EL (cell line): ENCODE data around the gene MMP23B.
"Not testable (repeated sequence)": the region's sequence is repeated elsewhere in the genome, so short reads cannot be mapped to it uniquely, and the experiment has no call there.

ENCODE experiments used
- DNase-seq: peaks from one replicate; pipeline ENCODE4 v3.0.0-alpha.2; 2016

The MMP23B gene

DNA sequence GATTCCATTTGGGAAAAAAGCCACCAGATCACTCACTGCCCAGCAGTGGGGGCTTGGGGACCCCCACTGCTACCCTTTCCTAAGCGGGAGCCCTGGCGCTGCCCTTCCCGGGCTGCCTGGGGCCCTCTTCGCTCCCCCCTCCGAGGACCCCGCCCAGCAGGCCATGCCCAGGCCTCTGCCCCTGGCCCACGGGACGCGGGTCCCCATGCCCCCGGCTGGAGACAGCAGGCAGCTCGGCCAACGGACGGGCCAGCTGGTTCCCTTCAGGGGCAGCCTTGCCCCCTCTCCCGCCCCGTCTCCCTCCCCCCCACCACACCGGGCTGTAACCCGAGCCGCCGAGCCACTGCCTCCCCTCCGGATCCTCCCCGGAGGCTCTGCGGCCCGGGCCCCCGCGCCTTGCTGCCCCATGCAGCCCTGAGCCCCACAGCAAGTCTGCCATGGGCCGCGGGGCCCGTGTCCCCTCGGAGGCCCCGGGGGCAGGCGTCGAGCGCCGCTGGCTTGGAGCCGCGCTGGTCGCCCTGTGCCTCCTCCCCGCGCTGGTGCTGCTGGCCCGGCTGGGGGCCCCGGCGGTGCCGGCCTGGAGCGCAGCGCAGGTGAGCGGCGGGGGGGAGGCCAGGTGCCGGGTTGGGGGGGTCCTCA lies at the start of gene MMP23B:
Gene MMP23B, plus strand, starts transcription at position 392 of the 639 bp plus-strand sequence. Its CDS starts 46 bp downstream, at position 438.
- no peak for DNase-seq

DNA sequence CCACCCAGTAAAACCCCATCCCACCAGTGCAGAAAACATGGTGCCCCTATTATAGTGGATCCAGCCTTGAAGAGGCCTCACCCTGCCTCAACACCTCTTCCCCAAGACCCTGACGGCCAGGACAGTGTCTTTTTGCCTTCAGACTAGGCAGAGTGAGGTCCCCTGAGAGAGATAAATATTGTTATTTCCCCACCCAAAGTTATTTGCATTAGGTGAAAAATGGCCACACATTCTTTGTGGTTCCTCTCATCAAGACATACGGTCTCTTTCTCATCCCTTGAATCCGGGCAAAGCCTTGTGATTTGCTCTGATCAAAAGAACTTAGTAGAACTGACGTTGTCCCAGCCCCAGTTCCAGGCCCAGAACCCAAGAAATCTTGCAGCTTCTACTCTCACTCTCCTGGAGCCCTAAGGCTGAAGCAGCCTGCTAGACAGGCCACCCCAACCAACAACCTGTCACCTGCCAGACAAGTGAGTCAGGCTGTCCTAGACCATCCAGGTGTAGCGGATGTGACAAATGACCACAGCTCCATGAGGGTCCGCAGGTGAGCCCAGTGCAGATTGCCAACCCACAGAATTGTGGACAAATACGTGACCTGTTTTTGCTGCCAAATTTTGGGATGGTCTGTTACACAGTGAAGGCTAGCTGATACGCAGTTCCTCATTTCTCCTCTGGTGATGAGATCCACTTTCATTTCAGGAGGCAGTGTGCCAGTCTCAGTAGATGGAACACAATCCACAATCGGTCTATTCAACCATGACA lies 49.2 kb upstream of the MMP23B start:
- no peak for DNase-seq

DNA sequence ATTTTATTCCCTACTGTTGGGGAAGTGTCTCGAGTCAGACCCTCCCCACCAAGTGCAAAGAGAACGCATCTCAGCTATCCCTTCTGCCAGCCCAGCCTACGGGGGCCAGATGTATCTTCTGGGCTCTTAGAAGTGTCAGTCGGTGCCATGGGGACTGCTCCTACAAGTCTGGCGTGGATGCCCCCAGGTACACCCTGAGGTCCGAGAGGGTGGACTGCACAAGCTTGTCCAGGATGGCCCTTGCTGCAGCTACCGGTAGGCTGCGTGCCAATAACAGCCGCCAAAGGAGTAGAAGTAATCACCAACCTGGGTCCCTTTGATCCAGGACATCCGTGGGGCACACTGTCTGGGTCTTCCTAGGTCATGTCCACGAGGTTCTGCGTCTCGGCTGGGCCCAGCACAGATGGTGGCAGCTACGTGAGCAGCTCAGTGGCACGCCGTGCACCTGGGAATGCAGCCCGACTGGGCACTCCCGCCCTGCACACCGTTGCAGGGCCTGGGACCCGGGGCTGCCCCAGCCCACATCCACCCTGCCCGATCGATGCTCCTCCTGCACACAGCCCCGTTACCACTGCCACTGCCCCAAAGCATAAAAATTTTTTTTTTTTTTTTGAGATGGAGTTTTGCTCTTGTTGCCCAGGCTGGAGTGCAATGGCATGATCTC lies 48.5 kb upstream of the MMP23B start:
- no peak for DNase-seq

DNA sequence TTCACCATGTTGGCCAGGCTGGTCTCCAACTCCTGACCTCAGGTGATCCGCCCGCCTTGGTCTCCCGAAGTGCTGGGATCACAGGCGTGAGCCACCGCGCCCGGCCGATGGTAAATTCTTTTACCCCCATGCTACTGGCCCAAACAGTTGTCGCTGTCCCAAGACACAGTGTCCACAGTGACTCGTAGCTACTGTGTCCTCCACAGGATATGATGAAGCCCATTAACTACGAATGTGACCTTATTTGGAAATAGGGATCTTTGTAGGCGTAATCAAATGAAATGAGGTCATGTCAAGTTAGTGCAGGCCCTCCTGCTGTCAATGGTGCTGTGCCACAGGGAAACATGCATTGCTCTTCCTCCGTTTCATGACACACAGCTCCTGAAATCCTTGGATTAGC lies 40.5 kb upstream of the MMP23B start:
- DNase-seq: peak; percentile 31

DNA sequence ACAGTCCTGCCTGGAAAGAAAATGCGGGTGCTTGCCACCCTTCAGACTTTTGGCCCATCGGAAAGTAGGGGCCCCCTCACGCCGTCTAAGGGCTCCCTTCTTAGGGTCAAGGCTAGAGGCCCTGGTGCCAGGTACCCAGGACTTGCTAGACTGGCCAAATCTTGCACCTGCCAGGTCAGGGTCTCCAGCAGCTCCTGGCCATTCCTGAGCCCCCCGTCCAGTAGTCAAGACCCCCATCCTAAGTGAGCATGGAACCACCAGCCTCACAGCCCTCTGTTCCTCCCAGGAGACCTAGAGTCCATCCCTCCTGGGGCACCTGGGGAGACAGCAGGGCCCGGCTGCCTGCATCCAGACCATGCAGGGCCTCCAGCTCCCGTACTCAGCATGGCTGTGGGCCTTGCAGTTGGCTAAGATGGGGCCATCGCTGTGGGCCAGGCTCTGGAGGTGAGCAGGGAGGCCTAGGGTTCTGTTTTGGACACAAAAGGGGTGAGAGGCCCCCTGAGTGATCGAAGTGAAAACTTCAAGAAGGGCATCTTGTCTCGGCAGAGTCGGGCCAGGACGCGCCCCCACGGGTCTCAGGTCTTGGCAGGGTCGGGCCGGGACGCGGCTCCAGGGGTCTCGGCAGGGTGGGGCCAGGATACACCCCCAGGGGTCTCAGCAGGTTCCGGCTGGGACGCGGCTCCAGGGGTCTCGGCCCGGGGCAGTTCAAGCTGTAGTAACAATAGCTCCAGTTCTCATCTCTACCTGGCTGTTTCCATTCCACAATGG lies 38.0 kb upstream of the MMP23B start:
- DNase-seq: no peak

DNA sequence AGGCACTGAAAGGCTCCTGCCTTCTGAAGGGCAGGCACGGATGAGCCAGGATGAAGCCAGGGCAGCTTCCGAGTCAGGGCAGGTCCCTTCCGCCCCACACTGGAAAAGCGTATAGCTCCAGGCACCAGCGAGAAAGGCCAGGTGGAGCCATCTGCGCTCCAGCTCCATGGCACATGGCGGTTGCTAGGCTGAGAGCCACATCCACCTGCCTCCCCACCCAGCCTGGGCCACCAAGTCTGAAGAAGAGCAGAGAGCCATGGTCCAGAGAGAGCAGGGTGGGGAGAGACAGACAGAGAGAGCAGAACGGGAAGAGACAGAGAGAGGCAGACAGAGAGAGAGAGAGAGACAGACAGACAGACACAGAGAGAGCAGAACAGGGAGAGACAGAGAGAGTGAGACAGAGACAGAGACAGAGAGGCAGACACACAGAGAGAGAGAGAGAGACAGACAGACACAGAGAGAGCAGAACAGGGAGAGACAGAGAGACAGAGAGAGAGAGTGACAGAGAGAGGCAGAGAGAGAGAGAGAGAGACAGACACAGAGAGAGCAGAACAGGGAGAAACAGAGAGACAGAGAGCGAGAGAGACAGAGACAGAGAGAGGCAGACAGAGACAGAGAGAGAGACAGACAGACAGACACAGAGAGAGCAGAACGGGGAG lies 37.2 kb upstream of the MMP23B start:
- no peak for DNase-seq

DNA sequence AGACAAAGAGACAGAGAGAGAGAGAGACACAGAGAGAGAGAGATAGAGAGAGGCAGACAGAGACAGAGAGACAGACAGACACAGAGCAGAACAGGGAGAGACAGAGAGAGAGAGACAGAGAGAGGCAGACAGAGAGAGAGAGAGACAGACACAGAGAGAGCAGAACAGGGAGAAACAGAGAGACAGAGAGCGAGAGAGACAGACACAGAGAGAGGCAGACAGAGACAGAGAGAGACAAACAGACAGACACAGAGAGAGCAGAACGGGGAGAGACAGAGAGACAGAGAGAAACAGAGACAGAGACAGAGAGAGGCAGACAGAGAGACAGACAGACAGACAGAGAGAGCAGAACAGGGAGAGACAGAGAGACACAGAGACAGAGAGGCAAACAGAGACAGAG lies 36.6 kb upstream of the MMP23B start:
- not testable (repeated sequence) for DNase-seq

DNA sequence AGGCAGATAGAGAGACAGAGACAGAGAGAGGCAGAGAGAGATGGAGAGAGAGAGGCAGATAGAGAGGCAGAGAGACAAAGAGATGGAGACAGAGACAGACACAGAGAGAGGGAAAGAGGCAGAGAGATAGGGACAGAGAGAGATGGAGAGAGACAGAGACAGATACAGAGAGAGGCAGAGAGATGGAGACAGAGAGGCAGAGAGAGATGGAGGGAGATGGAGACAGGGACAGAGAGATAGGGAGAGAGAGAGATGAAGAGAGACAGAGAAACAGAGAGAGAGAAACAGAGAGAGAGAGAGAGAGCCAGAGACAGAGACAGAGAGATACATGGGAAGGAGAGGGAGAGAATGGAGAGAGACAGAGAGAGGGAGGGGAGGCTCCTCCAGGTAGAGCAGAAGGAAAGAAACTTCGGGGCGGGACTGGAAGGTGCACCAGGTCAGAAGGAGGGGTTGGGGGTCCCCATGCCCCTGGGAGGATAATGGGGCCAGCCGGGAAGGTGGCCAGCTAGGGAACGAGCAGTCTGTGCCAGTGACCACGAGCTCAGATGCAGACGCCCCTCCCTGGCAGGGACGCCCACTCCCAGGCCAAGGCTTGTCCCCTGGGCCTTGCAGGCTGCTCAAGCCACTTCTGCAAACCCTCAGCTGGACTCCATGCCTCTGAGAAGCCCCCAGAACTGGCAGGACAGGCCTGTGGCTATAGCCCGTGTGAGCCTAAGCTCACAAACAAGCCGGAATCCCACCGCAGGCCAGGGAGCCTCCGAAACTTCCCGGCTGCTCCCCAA lies 35.3 kb upstream of the MMP23B start:
- DNase-seq: no peak

DNA sequence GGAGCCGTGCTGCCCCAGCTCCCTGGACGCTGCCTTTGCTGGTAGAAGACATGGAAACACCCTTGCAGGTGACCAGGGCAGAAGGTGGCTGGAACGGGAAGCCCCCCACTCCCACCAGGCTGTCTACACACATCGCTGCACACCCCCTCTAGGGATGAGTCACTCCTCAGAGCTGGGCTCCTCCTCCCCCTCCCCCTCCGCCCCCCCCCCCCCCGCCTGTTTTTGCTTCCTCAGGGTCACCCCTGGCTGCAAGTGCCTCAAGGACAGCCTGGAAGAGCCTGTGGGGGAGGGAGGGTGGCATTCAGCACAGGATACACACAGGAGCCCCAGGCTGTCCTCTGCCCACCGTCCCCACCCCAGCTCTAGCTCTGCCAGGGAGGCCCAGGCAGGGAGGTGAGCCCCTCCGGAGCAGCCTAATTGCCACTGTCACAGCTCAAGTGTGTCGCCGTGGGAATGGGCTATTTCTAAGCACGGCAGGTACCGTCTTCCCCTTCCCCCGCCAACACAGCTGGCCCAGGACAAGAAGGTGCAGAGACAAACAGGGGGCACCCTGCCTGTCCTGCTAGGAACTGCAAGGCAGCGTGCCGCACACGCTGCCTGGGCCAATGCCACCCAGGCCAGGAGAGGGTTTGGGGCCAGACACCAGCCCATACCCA lies 34.6 kb upstream of the MMP23B start:
- no peak for DNase-seq

DNA sequence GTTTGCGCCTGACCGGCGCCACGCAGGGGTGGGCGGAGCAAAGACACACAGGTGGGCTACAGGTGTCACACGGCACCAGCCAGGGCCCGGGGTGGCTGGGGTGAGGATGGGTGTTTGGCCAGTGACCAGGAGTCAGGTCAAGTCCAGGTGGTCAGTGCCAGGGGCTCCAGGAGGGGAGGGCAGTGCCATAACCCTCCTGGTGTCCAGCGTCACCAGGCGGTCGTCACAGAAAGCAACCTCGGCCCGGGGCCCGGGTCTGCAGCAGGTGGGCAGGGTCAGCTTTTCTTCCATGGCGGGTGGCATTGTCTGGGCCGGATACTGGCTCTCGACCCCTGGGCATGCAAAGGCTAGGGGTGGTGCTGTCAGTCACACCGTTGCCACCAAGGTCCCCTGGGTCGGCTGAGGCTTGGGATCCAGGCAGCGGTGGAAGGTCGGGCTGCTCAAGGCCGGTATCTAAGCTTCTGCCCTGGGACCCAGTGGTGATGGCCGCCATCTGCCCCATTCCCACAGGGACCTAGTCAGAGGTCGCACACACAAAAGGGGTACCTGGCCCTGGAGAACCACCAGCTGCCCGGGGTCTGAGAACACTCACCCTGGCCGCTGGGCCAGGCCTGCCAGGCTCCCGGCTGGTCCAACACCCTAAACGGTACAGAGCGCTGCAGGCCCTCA lies 33.8 kb upstream of the MMP23B start:
- DNase-seq: no peak

DNA sequence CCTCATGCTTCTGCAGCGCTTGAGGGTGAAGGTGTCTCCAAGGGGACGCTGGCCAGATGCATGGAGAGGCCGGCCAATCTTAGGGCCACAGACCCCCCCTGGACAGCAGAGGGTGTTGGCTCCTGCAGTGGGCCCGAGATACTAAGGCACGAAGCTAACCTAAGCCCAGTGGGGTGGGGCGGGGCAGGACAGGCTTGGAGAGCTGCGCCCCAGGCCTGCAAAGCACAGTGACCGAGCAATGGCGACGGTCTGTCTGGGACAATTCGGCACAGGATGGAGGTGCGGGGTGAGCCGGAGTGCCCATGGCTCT lies 33.3 kb upstream of the MMP23B start:
- DNase-seq: no peak

DNA sequence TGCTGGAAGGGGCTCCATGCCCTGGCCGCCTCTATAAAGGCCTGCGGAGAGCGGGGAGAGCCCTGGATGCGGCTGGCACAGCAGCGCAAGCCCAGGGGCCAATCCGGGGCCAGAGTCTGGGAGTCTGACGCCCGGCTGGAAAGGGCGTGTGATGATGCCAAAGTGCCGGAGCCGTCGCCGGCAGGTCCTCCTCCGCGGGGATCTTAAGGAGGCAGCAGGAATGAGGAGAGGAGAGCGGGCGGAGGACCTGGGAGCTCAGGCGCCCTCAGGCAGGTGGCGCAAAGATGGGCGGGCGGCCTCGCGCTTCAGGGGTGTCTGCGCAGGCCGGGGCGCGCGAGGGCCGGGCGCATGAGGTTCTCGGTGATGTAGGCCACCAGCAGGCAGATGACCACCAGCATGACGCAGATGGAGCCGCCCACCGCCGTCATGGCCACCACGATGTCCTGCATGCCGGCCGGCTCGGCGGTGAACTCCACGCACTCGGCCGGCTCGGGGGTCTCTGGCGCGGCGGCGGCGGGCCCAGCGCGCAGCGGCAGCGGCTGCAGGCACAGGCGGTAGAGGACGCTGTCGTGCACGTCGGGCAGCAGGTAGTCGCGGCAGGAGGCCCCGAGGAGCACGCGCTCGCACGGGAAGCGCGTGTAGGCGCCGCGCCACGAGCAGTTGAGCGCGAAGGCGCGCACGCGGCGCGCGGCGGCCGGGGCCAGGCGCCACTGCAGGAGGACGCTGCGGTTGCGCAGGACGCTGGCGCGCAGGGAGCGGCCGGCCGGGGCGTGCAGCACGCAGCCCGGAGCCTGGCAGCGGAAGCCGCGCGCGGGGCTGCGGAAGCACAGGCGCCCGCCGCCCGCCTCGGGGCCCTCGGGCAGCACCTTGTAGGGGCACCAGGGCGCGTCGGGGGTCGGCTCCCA lies 32.7 kb upstream of the MMP23B start:
- DNase-seq: peak; percentile 41

DNA sequence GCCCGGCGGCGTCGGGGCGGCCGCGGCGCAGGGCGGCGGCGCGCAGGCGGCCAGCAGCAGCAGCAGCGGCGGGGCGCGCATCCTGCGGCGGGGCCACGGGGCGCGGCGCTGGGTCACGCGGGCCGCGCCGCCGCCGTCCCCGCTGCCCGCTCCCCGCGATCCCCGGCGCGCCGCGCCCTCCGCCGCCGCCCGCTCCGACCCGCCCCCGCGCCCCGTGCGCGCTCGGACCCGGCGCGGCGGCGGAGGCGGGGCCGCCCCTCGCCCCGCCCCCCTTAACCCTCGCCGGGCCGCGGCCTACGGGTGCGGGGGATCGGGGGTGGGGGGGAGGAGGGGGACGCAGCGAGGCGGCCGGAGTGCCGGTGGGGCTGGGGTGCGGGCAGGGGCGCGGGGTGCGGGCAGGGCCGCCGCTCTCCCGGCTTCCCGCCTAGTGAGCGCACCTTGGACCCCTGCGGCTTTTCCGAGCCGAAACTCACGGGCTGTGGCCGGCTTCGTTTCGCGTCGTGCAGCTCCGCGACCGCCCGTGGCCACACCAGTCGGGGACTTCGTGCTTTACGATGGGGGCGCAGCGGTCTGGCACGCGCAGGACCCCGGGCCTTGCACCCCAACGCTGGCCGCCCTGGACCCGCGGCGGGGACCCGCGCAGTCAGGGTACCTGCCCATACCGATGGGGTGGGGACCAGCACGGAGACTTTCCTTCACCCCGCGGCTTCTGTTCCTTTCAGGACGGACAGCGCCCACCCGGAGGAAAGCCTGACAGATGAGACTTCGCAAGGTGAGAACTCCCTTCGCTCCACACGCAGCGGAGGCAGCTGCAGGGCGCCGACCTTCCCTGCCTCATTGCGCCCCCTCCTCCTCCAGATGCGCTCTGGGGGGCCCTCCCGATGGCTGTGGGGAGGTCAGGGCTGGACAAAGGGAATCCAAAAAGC lies 31.8 kb upstream of the MMP23B start, which contains the start of gene FNDC10:
Gene FNDC10, minus strand, starts transcription at position 201 of the 926 bp plus-strand sequence. Its CDS starts 120 bp downstream, at position 81.
- DNase-seq: no peak

DNA sequence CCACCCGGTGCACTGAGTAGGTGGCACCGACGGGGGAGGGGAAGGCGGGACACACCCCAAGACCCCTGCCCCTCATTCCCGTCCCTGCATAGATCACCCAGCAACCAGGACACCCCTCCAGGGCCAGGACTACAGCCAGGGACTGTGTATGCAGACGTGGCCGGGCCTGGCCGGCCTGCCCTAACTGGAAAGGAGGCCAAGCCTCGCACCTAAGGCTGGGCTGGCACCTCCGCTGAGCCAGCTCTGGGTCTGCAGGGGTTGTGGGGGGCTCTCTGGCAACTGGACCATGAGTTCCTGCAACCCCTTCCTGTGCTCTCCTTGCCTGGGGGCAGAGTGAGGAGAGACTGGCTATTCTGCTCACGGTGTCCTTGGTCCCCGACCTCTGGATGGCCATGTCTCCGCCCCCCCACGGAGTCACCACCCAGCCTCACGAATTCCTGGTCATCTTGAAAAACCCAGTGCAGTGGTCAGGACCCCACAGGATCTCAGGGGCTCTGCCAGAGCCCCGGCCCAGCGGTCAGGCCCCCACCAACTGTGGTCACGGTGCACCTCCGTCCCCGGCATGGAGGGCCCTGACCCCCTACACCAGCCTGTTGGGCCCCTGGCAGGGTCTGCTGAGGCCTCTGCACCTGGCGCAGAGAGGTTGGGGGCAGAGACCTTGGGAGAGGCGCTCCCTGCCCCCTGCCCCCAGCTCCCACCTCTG lies 31.0 kb upstream of the MMP23B start:
- no peak for DNase-seq

DNA sequence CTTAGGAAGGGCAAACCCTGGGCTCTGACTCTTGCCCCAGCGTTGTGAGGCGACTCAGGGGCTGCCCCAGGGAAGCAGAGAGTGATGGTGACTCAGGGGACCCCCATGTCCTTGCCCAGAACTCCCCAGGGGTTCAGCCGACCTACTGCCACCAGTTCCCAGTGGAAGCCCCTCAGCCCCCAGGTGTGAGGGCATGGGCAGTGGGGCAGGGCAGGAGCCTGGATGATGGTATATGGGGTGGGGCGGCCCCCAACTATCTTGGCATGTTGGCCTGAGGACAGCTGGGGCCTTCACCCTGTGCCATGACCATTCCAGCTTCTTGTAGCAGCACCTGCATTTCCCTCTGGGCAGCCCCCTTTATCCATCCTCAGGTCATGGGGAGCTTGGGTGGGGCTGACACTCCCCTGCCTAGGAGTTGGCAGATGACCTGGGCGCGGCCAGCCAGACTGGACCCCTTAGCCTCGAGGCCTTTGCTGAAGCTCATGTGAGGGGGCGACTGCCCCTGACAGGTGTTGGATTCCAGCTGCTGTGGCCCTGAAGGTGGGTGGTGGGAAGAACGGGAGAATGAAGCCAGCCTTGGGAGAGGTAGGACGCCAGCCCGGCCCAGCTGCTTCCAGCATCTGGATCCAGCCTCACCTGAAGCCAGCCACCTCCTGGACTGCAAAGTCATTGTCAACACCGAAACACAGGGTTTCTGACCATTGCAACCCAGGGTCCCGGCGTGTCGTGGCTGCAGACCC lies 30.2 kb upstream of the MMP23B start:
- DNase-seq: no peak

DNA sequence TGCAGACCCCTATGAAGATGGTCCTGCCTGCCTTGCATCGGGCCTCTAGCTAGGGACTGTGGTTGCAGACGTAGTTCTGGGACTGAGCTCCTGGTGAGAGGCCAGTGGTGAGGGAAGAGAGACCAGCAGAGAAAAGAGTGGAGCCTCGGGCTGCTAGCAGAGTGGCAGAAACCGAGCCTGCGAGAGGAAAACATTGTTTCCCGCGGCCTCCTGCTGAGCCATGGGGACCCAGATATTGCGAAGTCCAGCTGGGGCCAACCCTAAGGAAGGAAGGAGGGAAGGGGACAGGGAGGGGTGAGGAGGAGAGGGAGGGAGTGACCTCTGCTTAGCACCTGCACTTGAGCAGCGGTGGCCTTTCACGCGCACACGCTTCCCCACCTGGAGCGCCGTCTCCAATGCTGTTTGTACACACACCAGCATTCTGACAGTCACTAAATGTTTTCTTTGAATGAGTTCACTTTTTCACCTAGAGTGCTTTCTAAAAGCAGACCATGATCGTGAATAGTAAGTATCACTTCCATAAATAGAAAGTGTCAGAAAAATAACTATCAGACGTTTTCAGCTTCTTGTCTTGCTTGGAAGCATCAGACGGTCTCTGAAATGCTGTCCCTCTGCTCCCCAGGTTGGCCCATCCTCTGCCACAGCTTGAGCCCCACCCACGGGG lies 29.5 kb upstream of the MMP23B start:
- DNase-seq: no peak
